Measurements from ENCODE around the gene DACT3. TPM values are rescaled to one million over a fixed set of nuclear protein-coding genes. Genes with fewer than 3 reads are reported as not detected.
A peak's percentile ranks its signal among the peaks of the same experiment; 100 is the strongest.

DACT3 gene
- total and polyA plus RNA-seq, 7 donors, result 0.44 to 1.6 (median 0.76) TPM

- H3K27ac ChIP-seq, result no peak overlapping the region
- peaks cover 22% of the 10 kb centered on the region for H3K4me1 ChIP-seq
- peaks cover 0 to 50% of the 10 kb centered on the region in 2 donors for H3K36me3 ChIP-seq (ENCODE audit: insufficient read depth in 1 of 2, low read depth in 1 of 2)
- no peak for TF ChIP-seq CTCF (IDR thresholded peaks at IDR 0.05)
- intact Hi-C loops (cut with DNase I), result no loop called here
- no peak overlapping the region for H3K4me3 ChIP-seq
- WGBS, 3 donors, result 90 to 94% (median 93%) methylated on average over 11 of the region's 11 CpGs
- no peak for DNase-seq
- H3K9me3 ChIP-seq, result no peaks in the 10 kb centered on the region
- no peaks in the 10 kb centered on the region for H3K27me3 ChIP-seq (ENCODE audit: insufficient read depth in 3 of 3, low read length in 2 of 3)
- ATAC-seq, result no peak
Observed at GRCh38 chr19:46606019-46606418, 55.0 kb downstream of the DACT3 start.

DNA sequence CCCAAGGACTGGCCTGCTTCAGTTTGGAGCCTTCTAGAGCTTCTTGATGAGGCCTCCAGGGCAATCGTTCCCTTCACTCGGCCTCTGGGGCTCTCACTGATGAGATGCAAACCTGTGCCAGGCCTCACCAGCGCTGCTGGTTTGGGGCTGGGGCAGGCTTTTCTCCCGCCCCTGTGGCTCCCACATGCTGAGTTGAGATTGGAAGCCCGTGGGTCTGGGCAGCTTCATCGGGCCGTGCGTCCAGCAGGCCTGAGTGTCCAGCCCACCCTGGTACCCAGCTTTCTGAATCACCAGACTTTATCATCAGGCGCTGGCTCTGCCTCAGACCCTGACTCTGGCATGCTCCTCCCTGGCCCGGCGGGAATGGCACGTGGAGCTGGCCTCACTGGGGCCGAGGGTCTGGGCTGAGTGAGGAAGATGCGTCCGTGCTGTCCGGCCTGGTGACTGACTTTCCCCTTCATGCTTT lies 55.6 kb downstream of the DACT3 start:
- no peak for TF ChIP-seq CTCF (IDR thresholded peaks at IDR 0.05)
- H3K9me3 ChIP-seq, result no peaks in the 10 kb centered on the region
- 76 to 84% (median 76%) methylated on average over 16 of the region's 16 CpGs for WGBS, 3 donors
- DNase-seq (no peak), ATAC-seq (no peak)
- intact Hi-C loops (cut with DNase I), result no loop called here
- H3K4me1 ChIP-seq, result peaks cover 22% of the 10 kb centered on the region
- peak overlapping the region; percentile 7 for H3K4me3 ChIP-seq
- H3K27me3 ChIP-seq (ENCODE audit: insufficient read depth in 3 of 3, low read length in 2 of 3), result no peaks in the 10 kb centered on the region
- peaks cover 0 to 50% of the 10 kb centered on the region in 2 donors for H3K36me3 ChIP-seq (ENCODE audit: insufficient read depth in 1 of 2, low read depth in 1 of 2)
- H3K27ac ChIP-seq, result peak overlapping the region; percentile 23

GRCh38 chr19:46604781-46605355 lies 56.1 kb downstream of the DACT3 start:
- Histone ChIP-seq H3K27me3 (ENCODE audit: insufficient read depth in 3 of 3, low read length in 2 of 3) (no peaks in the 10 kb centered on the region), H3K9me3 (no peaks in the 10 kb centered on the region), H3K27ac (peak overlapping the region; percentile 23), H3K4me1 (peaks cover 22% of the 10 kb centered on the region), H3K36me3 (ENCODE audit: insufficient read depth in 1 of 2, low read depth in 1 of 2) (peaks cover 0 to 48% of the 10 kb centered on the region in 2 donors), H3K4me3 (peak overlapping the region; percentile 7)
- 53 to 82% (median 67%) methylated on average over 13 of the region's 13 CpGs for WGBS, 3 donors
- no peak for TF ChIP-seq CTCF (IDR thresholded peaks at IDR 0.05)
- intact Hi-C loops (cut with DNase I), result no loop called here
- ATAC-seq (no peak), DNase-seq (no peak)

GRCh38 chr19:46603752-46604231 lies 57.2 kb downstream of the DACT3 start:
- no peaks in the 10 kb centered on the region for H3K27me3 ChIP-seq (ENCODE audit: insufficient read depth in 3 of 3, low read length in 2 of 3)
- no peak for TF ChIP-seq CTCF (IDR thresholded peaks at IDR 0.05)
- peak overlapping the region; percentile 82 for H3K4me3 ChIP-seq
- DNase-seq (no peak), ATAC-seq (no peak)
- peak overlapping the region; percentile 97 for H3K27ac ChIP-seq
- whole genome bisulfite sequencing, 3 donors, result 59 to 74% (median 62%) methylated on average over 9 of the region's 9 CpGs
- peaks cover 6% of the 10 kb centered on the region for H3K9me3 ChIP-seq
- peaks cover 22% of the 10 kb centered on the region for H3K4me1 ChIP-seq
- peaks cover 0 to 37% of the 10 kb centered on the region in 2 donors for H3K36me3 ChIP-seq (ENCODE audit: insufficient read depth in 1 of 2, low read depth in 1 of 2)
- intact Hi-C loops (cut with DNase I), result no loop called here
